PC-9 (cell line): ENCODE data around the gene BBX.

Experiments
- EZH2 ChIP-seq: fragments of 200-600 bp; sonication (generic); IDR thresholded peaks from 2 replicates; pipeline ENCODE4 v1.8.0; 2017; ENCODE audit warnings: antibody characterized with exemption, low read depth
- TF ChIP-seq, protein P1 (sequence below): fragments of 200-600 bp; sonication (generic); conservative IDR thresholded peaks from 2 replicates; pipeline ENCODE4 v1.6.1; 2017; ENCODE audit warnings: mixed run types, antibody characterized with exemption, mild to moderate bottlenecking, moderate library complexity

GRCh38 chr3:107782054-107782453 is 259.3 kb downstream of the BBX start:
- TF ChIP-seq EZH2: no peak
- TF ChIP-seq, protein P1, sequence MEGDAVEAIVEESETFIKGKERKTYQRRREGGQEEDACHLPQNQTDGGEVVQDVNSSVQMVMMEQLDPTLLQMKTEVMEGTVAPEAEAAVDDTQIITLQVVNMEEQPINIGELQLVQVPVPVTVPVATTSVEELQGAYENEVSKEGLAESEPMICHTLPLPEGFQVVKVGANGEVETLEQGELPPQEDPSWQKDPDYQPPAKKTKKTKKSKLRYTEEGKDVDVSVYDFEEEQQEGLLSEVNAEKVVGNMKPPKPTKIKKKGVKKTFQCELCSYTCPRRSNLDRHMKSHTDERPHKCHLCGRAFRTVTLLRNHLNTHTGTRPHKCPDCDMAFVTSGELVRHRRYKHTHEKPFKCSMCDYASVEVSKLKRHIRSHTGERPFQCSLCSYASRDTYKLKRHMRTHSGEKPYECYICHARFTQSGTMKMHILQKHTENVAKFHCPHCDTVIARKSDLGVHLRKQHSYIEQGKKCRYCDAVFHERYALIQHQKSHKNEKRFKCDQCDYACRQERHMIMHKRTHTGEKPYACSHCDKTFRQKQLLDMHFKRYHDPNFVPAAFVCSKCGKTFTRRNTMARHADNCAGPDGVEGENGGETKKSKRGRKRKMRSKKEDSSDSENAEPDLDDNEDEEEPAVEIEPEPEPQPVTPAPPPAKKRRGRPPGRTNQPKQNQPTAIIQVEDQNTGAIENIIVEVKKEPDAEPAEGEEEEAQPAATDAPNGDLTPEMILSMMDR: no peak
